ENCODE measurements around the gene EEIG1.

Gene EEIG1

GRCh38 chr9:127979333-127980059 is 1.3 kb downstream of the EEIG1 start:
- no peaks in the 10 kb centered on the region for H3K36me3 ChIP-seq (ENCODE audit: insufficient read depth, low read length)
- H3K9me3 ChIP-seq (replicated peaks; ENCODE audit: low read length) = no peaks in the 10 kb centered on the region
- no peaks in the 10 kb centered on the region for H3K27me3 ChIP-seq (ENCODE audit: control insufficient read depth, insufficient read depth, low read length)
- H3K4me2 ChIP-seq (ENCODE audit: low read length) = peak overlapping the region; percentile 100
- peak overlapping the region; percentile 89 for H3K4me3 ChIP-seq (ENCODE audit: low read length)
- peak overlapping the region; percentile 84 for H3K9ac ChIP-seq (ENCODE audit: low read depth, low read length)
- H3K4me1 ChIP-seq (ENCODE audit: control insufficient read depth, insufficient read depth, low read length) = peaks cover 52% of the 10 kb centered on the region

- Histone ChIP-seq H3K27me3 (ENCODE audit: control insufficient read depth, insufficient read depth, low read length) (no peaks in the 10 kb centered on the region), H3K4me2 (ENCODE audit: low read length) (peak overlapping the region; percentile 100), H3K36me3 (ENCODE audit: insufficient read depth, low read length) (no peaks in the 10 kb centered on the region), H3K4me1 (ENCODE audit: control insufficient read depth, insufficient read depth, low read length) (peaks cover 53% of the 10 kb centered on the region), H3K9me3 (replicated peaks; ENCODE audit: low read length) (no peaks in the 10 kb centered on the region), H3K9ac (ENCODE audit: low read depth, low read length) (peak overlapping the region; percentile 84), H3K4me3 (ENCODE audit: low read length) (peak overlapping the region; percentile 89)
These were observed 1.8 kb downstream of the EEIG1 start for GRCh38 chr9:127979015-127979332.

GRCh38 chr9:127977884-127978647 is 2.7 kb downstream of the EEIG1 start:
- Histone ChIP-seq H3K9me3 (replicated peaks; ENCODE audit: low read length) (no peaks in the 10 kb centered on the region), H3K4me3 (ENCODE audit: low read length) (peak overlapping the region; percentile 13), H3K9ac (ENCODE audit: low read depth, low read length) (peak overlapping the region; percentile 16), H3K36me3 (ENCODE audit: insufficient read depth, low read length) (no peaks in the 10 kb centered on the region), H3K27me3 (ENCODE audit: control insufficient read depth, insufficient read depth, low read length) (no peaks in the 10 kb centered on the region), H3K4me1 (ENCODE audit: control insufficient read depth, insufficient read depth, low read length) (peaks cover 53% of the 10 kb centered on the region), H3K4me2 (ENCODE audit: low read length) (peak overlapping the region; percentile 100)

GRCh38 chr9:127977009-127977883 is 3.5 kb downstream of the EEIG1 start:
- H3K4me3 ChIP-seq (ENCODE audit: low read length) = peak overlapping the region; percentile 13

GRCh38 chr9:127976498-127976897 is 4.3 kb downstream of the EEIG1 start:
- no peaks in the 10 kb centered on the region for H3K27me3 ChIP-seq (ENCODE audit: control insufficient read depth, insufficient read depth, low read length)
- no peak overlapping the region for H3K4me2 ChIP-seq (ENCODE audit: low read length)
- H3K9ac ChIP-seq (ENCODE audit: low read depth, low read length) = no peak overlapping the region
- no peaks in the 10 kb centered on the region for H3K9me3 ChIP-seq (replicated peaks; ENCODE audit: low read length)
- H3K4me1 ChIP-seq (ENCODE audit: control insufficient read depth, insufficient read depth, low read length) = peaks cover 60% of the 10 kb centered on the region
- no peaks in the 10 kb centered on the region for H3K36me3 ChIP-seq (ENCODE audit: insufficient read depth, low read length)
- no peak overlapping the region for H3K4me3 ChIP-seq (ENCODE audit: low read length)

More at GRCh38 chr9:127977009-127977883, 3.5 kb downstream of the EEIG1 start:
- peak overlapping the region; percentile 100 for H3K4me2 ChIP-seq (ENCODE audit: low read length)
- no peaks in the 10 kb centered on the region for H3K9me3 ChIP-seq (replicated peaks; ENCODE audit: low read length)
- peaks cover 57% of the 10 kb centered on the region for H3K4me1 ChIP-seq (ENCODE audit: control insufficient read depth, insufficient read depth, low read length)
- no peaks in the 10 kb centered on the region for H3K36me3 ChIP-seq (ENCODE audit: insufficient read depth, low read length)
- no peaks in the 10 kb centered on the region for H3K27me3 ChIP-seq (ENCODE audit: control insufficient read depth, insufficient read depth, low read length)
- H3K9ac ChIP-seq (ENCODE audit: low read depth, low read length) = peak overlapping the region; percentile 16

GRCh38 chr9:127975376-127976315 is 5.1 kb downstream of the EEIG1 start:
- Histone ChIP-seq H3K4me2 (ENCODE audit: low read length) (no peak overlapping the region), H3K9ac (ENCODE audit: low read depth, low read length) (no peak overlapping the region), H3K27me3 (ENCODE audit: control insufficient read depth, insufficient read depth, low read length) (no peaks in the 10 kb centered on the region)

GRCh38 chr9:127974769-127975261 is 6.0 kb downstream of the EEIG1 start:
- H3K9ac ChIP-seq (ENCODE audit: low read depth, low read length) = no peak overlapping the region
- H3K4me3 ChIP-seq (ENCODE audit: low read length) = no peak overlapping the region
- peaks cover 56% of the 10 kb centered on the region for H3K4me1 ChIP-seq (ENCODE audit: control insufficient read depth, insufficient read depth, low read length)

More at GRCh38 chr9:127975376-127976315, 5.1 kb downstream of the EEIG1 start:
- no peaks in the 10 kb centered on the region for H3K36me3 ChIP-seq (ENCODE audit: insufficient read depth, low read length)
- no peak overlapping the region for H3K4me3 ChIP-seq (ENCODE audit: low read length)
- peaks cover 57% of the 10 kb centered on the region for H3K4me1 ChIP-seq (ENCODE audit: control insufficient read depth, insufficient read depth, low read length)
- no peaks in the 10 kb centered on the region for H3K9me3 ChIP-seq (replicated peaks; ENCODE audit: low read length)

GRCh38 chr9:127974001-127974768 is 6.6 kb downstream of the EEIG1 start:
- Histone ChIP-seq H3K4me3 (ENCODE audit: low read length) (no peak overlapping the region), H3K9me3 (replicated peaks; ENCODE audit: low read length) (no peaks in the 10 kb centered on the region), H3K9ac (ENCODE audit: low read depth, low read length) (no peak overlapping the region), H3K4me2 (ENCODE audit: low read length) (no peak overlapping the region), H3K36me3 (ENCODE audit: insufficient read depth, low read length) (no peaks in the 10 kb centered on the region), H3K4me1 (ENCODE audit: control insufficient read depth, insufficient read depth, low read length) (peaks cover 56% of the 10 kb centered on the region), H3K27me3 (ENCODE audit: control insufficient read depth, insufficient read depth, low read length) (no peaks in the 10 kb centered on the region)

More at GRCh38 chr9:127974769-127975261, 6.0 kb downstream of the EEIG1 start:
- Histone ChIP-seq H3K9me3 (replicated peaks; ENCODE audit: low read length) (no peaks in the 10 kb centered on the region), H3K36me3 (ENCODE audit: insufficient read depth, low read length) (no peaks in the 10 kb centered on the region), H3K4me2 (ENCODE audit: low read length) (no peak overlapping the region), H3K27me3 (ENCODE audit: control insufficient read depth, insufficient read depth, low read length) (no peaks in the 10 kb centered on the region)

GRCh38 chr9:127973169-127974000 is 7.4 kb downstream of the EEIG1 start:
- no peak overlapping the region for H3K4me2 ChIP-seq (ENCODE audit: low read length)
- H3K4me3 ChIP-seq (ENCODE audit: low read length) = no peak overlapping the region
- no peaks in the 10 kb centered on the region for H3K36me3 ChIP-seq (ENCODE audit: insufficient read depth, low read length)
- peaks cover 56% of the 10 kb centered on the region for H3K4me1 ChIP-seq (ENCODE audit: control insufficient read depth, insufficient read depth, low read length)
- no peak overlapping the region for H3K9ac ChIP-seq (ENCODE audit: low read depth, low read length)
- H3K9me3 ChIP-seq (replicated peaks; ENCODE audit: low read length) = no peaks in the 10 kb centered on the region
- H3K27me3 ChIP-seq (ENCODE audit: control insufficient read depth, insufficient read depth, low read length) = no peaks in the 10 kb centered on the region
